Stimulated activated CD4-positive, alpha-beta T cell treated with anti-CD3 and anti-CD28 coated beads, Interleukin-1b, Interleukin-23, amount 100 ng/mL, for 24 hours (primary cell): ENCODE results near the gene GALNTL6.

ENCODE experiments used
- DNase-seq, 4 experiments: peaks; one replicate each; pipeline ENCODE4 v3.0.0-alpha.2; 2020; ENCODE audit warnings: low read depth in 4 of 4, low spot score in 1 of 4

The GALNTL6 gene

GRCh38 chr4:172177382-172177781, 364.2 kb downstream of the GALNTL6 start:
- no peak for DNase-seq

GRCh38 chr4:172188248-172188988, 375.2 kb downstream of the GALNTL6 start:
- no peak for DNase-seq

GRCh38 chr4:172202480-172203076, 389.4 kb downstream of the GALNTL6 start:
- DNase-seq = no peak

GRCh38 chr4:172207258-172207657, 394.1 kb downstream of the GALNTL6 start:
- no peak for DNase-seq

- DNase-seq = no peak
These were observed 394.7 kb downstream of the GALNTL6 start for GRCh38 chr4:172207886-172208285.

- DNase-seq = no peak
These were observed 407.5 kb downstream of the GALNTL6 start for GRCh38 chr4:172220679-172221078.

GRCh38 chr4:172225457-172225856, 412.3 kb downstream of the GALNTL6 start:
- no peak for DNase-seq

- DNase-seq = no peak
These were observed 419.8 kb downstream of the GALNTL6 start for GRCh38 chr4:172232966-172233365.

- DNase-seq = no peak
These were observed 430.3 kb downstream of the GALNTL6 start for GRCh38 chr4:172243551-172243950.

GRCh38 chr4:172245516-172245915, 432.3 kb downstream of the GALNTL6 start:
- DNase-seq = no peak

GRCh38 chr4:172253409-172253808, 440.2 kb downstream of the GALNTL6 start:
- no peak for DNase-seq

GRCh38 chr4:172256820-172257219, 443.6 kb downstream of the GALNTL6 start:
- DNase-seq = no peak

- DNase-seq = no peak
These were observed 457.2 kb downstream of the GALNTL6 start for GRCh38 chr4:172270397-172270796.

GRCh38 chr4:172287117-172287516, 473.9 kb downstream of the GALNTL6 start:
- no peak for DNase-seq

- no peak for DNase-seq
These were observed 492.5 kb downstream of the GALNTL6 start for GRCh38 chr4:172305698-172306097.

GRCh38 chr4:172308078-172308477, 494.9 kb downstream of the GALNTL6 start:
- DNase-seq = no peak

- DNase-seq = no peak
These were observed 498.5 kb downstream of the GALNTL6 start for GRCh38 chr4:172311682-172312081.

GRCh38 chr4:172323288-172323687, 510.1 kb downstream of the GALNTL6 start:
- no peak for DNase-seq

GRCh38 chr4:172344308-172344938, 531.2 kb downstream of the GALNTL6 start:
- DNase-seq = no peak

- DNase-seq = no peak
These were observed 535.2 kb downstream of the GALNTL6 start for GRCh38 chr4:172348426-172348825.

- DNase-seq = no peak
These were observed 539.2 kb downstream of the GALNTL6 start for GRCh38 chr4:172352356-172352755.

GRCh38 chr4:172356016-172356415, 542.8 kb downstream of the GALNTL6 start:
- DNase-seq = no peak
